ENCODE results near the gene MAGEA12. TPM values are rescaled to one million over a fixed set of nuclear protein-coding genes. Genes with fewer than 3 reads are reported as not detected.
"Not testable (repeated sequence)": the region's sequence is repeated elsewhere in the genome, so short reads cannot be mapped to it uniquely, and the experiment has no call there.

The MAGEA12 gene
- total RNA-seq, 1 donor from 2014 or later, result not detected

DNA sequence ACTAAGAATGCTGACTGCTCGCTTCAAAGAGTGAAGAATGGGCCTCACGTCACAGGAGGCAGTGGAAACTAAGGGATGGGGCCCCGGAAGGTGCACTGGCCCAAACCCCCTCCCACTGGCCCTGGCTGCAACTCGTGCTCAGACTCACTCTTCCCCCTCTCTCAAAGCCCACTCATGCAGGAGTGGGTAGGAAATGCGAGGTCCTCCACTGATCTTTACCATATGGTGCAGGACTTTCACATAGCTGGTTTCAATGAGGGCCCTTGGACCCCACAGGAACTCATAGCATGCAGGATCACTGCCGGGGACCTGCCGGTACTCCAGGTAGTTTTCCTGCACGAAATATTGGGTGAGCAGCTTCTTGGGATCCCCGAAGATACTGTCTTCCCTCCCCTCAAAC, 33.0 kb downstream of the MAGEA12 start:
- DNase-seq, result not testable (repeated sequence)

DNA sequence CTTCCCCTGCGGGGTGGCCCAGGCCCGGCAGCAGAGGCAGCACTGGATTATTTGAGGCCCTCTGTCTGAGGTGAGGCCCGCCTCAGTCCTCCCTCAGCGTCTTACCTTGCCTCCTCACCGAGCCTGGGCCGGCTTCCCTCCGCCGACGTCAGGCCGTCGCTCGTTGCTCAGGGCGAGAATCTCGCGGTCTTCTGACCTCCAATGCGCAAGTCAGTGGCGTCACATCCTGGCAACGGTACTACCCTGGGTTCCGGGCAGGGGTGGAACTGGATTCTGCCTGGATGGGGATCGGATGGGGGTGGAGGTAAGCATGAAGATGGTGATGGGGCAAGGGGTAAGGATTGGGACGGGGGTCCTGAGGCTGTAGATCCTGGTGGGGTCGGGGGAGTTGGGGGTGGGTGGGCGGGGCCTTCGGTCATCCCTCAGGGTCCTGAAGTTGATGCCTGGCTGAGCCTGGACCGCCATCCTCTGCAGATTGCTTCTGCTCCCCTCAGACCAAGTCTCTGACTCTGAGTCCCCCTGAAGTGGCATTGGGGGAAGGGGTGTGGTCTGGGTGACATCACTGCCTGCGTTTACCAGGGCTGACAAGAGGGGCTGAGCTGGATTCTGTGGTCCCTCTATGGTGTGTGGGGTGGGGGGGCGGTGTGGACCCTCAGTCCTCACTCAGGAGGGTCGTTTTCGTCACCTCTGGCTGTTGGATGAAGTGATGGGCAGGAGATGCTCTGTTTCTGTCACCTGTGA, 36.2 kb downstream of the MAGEA12 start, which contains the start of gene MAGEA6:
Gene MAGEA6, minus strand, starts transcription at position 141 of the 741 bp plus-strand sequence. CDS start 2,039 bp downstream, outside the sequence.
- DNase-seq, result not testable (repeated sequence)

DNA sequence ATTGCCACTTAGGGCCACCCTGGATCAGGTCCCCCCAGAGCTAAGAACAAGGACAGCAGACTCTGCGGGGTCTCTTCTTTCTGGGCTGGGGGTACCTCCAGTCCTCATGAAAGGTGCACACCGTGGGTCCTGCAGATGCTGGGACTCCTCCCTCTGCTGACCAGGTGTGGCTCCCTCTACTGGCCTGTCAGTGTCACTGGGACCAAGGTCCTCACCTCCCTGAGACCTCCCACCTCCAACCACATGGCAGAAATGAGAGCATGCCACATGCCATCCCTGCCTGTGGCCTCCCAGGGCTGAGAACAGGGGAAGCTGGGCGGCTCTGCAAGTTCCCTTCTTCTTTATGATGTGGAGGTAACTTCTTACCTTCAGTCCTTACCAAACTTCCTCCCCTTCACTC, 53.5 kb downstream of the MAGEA12 start:
- DNase-seq, result not testable (repeated sequence)

Other genes with a start within 250 kb of the MAGEA12 start
- 1.0 TPM for gene GABRQ, start 95.9 kb upstream of the MAGEA12 start, total RNA-seq
- gene MAGEA3, start 35.0 kb upstream of the MAGEA12 start, total RNA-seq, result not detected
- not detected for gene CSAG2, start 24.5 kb upstream of the MAGEA12 start, total RNA-seq
- not detected for gene MAGEA2B, start 19.1 kb upstream of the MAGEA12 start, total RNA-seq
- gene CSAG1, start within 50 bp of the MAGEA12 start, total RNA-seq, result not detected
- gene MAGEA2, start 20.1 kb downstream of the MAGEA12 start, total RNA-seq, result not detected
- not detected for gene CSAG3, start 25.5 kb downstream of the MAGEA12 start, total RNA-seq
- gene MAGEA6, start 35.9 kb downstream of the MAGEA12 start, total RNA-seq, result not detected
- gene CETN2, start 97.0 kb downstream of the MAGEA12 start, total RNA-seq, result 23.1 TPM
- 5.9 TPM for gene NSDHL, start 97.3 kb downstream of the MAGEA12 start, total RNA-seq
- gene ZNF185, start 164.3 kb downstream of the MAGEA12 start, total RNA-seq, result 22.6 TPM